Osteoblast (primary cell): ENCODE measurements around the gene COL18A1. TPM values are rescaled to one million over a fixed set of nuclear protein-coding genes. Genes with fewer than 3 reads are reported as not detected.

Source experiments
- DNase-seq: peaks from one replicate; pipeline ENCODE4 v3.0.0; 2011; ENCODE audit warnings: low spot score, mixed read lengths; ENCODE audit not compliant: insufficient read length; ENCODE audit errors: missing footprints
- H2AFZ ChIP-seq: 2 replicates; pipeline ENCODE4 v1.6.0; 2011; ENCODE audit warnings: mild to moderate bottlenecking, low read length
- H3K27ac ChIP-seq: 2 replicates; pipeline ENCODE4 v1.5.1; 2011; ENCODE audit warnings: mild to moderate bottlenecking, low read depth, low read length, moderate library complexity
- H3K27me3 ChIP-seq: 2 replicates; pipeline ENCODE4 v1.6.0; 2012; ENCODE audit warnings: mild to moderate bottlenecking, control low read depth, inconsistent platforms, low read length, moderate library complexity; ENCODE audit not compliant: insufficient read depth
- H3K36me3 ChIP-seq: 2 replicates; pipeline ENCODE4 v1.5.1; 2011; ENCODE audit warnings: mild to moderate bottlenecking, low read length, control low read depth, moderate library complexity; ENCODE audit not compliant: insufficient read depth
- H3K4me1 ChIP-seq: 2 replicates; pipeline ENCODE4 v1.5.1; 2011; ENCODE audit warnings: mild to moderate bottlenecking, low read length, control low read depth, moderate library complexity; ENCODE audit not compliant: insufficient read depth
- H3K4me2 ChIP-seq: 2 replicates; pipeline ENCODE4 v1.6.0; 2011; ENCODE audit warnings: mild to moderate bottlenecking, low read length; ENCODE audit not compliant: insufficient read depth
- H3K4me3 ChIP-seq: fragments of 200-600 bp; sonication (generic); 3 replicates; pipeline ENCODE4 v1.5.1; 2012; ENCODE audit warnings: mild to moderate bottlenecking, low read length, inconsistent platforms; ENCODE audit not compliant: insufficient read depth
- H3K79me2 ChIP-seq: 2 replicates; pipeline ENCODE4 v1.6.0; 2012; ENCODE audit warnings: mild to moderate bottlenecking, low read length, control low read depth, inconsistent platforms; ENCODE audit not compliant: insufficient read depth
- H3K9me3 ChIP-seq: 2 replicates; pipeline ENCODE4 v1.5.1; 2011; ENCODE audit warnings: low read depth, low read length, control low read depth
- H4K20me1 ChIP-seq: 2 replicates; pipeline ENCODE4 v1.6.0; 2012; ENCODE audit warnings: mild to moderate bottlenecking, low read length, control low read depth; ENCODE audit not compliant: insufficient read depth
- CTCF ChIP-seq: IDR thresholded peaks from 2 replicates; pipeline ENCODE4 v1.5.1; 2011; ENCODE audit warnings: mild to moderate bottlenecking, low read depth, low read length, moderate library complexity; ENCODE audit errors: extremely low read depth
- total RNA-seq: library from RNA; depleted of rRNA; stranded (reverse); fragments of >200 nt; gene quantifications from 2 replicates; pipeline ENCODE4 v1.2.3, GENCODE V29; 2012

Gene COL18A1
- total RNA-seq, 1 donor = 8.3 TPM

DNA sequence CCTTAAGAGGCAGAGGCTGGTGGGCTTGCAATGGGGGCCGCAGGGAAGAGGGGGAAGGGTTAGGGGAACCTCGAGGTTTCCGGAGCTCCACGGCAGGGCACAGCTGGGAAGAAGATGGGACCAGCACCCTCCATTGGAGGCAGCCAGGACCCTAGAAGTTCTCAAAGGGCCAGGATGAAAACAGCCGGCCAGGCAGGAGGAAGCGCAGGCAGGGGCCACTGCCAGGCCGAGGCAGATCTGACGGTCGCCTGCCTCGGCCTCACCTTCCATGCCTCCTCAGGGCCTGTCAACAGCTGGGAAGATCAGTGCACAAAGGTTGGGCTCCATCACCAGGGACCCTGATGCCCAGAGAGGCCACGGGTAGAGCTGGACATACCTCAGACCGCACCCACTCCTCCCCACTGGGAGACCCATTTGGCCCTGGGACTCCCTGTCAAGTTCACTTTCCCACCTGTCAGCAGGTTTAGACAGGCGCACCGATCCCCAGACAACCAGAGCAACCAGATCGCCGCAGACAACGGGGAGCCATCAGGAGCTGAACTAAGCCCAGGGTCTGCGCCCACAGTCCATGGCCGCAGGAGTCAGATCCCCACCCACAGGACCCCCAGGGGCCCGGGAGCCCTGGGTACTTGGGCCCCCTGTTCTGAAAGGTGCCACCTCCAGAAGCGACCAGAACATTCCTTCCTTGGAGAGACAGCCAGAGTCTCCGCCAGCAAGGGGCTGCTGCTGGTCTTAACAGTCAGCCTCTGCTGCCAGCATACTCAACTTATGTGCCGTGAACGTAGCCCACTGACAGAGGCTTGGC lies 135.0 kb downstream of the COL18A1 start:
- no peaks in the 10 kb centered on the region for H3K79me2 ChIP-seq
- H3K36me3 ChIP-seq = no peaks in the 10 kb centered on the region
- no peak overlapping the region for H3K4me3 ChIP-seq
- no peaks in the 10 kb centered on the region for H3K27me3 ChIP-seq
- H4K20me1 ChIP-seq = no peaks in the 10 kb centered on the region
- no peak overlapping the region for H3K27ac ChIP-seq
- no peak overlapping the region for H3K4me2 ChIP-seq
- no peak overlapping the region for H2AFZ ChIP-seq
- no peak for TF ChIP-seq CTCF
- no peaks in the 10 kb centered on the region for H3K9me3 ChIP-seq
- peak; percentile 89 for DNase-seq
- no peaks in the 10 kb centered on the region for H3K4me1 ChIP-seq

DNA sequence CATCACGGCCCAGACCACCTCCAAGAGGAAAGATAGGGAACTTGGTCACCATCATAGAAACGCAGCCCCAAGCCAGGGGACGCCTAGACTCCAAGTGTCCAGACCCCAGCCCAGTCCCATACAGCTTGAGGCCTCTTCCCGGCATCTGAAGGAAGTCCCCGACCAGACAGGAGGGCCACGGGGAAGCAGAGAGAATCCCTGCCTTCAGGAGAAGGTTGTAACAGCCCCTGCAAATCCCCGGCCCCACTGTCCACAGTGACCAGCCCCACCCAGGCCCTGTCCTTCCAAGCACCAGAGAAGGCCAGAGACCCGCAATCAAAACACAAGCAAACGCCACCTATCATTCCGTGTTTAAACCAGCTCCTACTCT lies 135.6 kb downstream of the COL18A1 start:
- Histone ChIP-seq H3K4me1 (no peaks in the 10 kb centered on the region), H3K4me3 (no peak overlapping the region), H3K4me2 (no peak overlapping the region), H3K27ac (no peak overlapping the region), H3K79me2 (no peaks in the 10 kb centered on the region), H4K20me1 (no peaks in the 10 kb centered on the region), H2AFZ (no peak overlapping the region), H3K9me3 (no peaks in the 10 kb centered on the region), H3K27me3 (no peaks in the 10 kb centered on the region), H3K36me3 (no peaks in the 10 kb centered on the region)
- no peak for DNase-seq
- no peak for TF ChIP-seq CTCF

DNA sequence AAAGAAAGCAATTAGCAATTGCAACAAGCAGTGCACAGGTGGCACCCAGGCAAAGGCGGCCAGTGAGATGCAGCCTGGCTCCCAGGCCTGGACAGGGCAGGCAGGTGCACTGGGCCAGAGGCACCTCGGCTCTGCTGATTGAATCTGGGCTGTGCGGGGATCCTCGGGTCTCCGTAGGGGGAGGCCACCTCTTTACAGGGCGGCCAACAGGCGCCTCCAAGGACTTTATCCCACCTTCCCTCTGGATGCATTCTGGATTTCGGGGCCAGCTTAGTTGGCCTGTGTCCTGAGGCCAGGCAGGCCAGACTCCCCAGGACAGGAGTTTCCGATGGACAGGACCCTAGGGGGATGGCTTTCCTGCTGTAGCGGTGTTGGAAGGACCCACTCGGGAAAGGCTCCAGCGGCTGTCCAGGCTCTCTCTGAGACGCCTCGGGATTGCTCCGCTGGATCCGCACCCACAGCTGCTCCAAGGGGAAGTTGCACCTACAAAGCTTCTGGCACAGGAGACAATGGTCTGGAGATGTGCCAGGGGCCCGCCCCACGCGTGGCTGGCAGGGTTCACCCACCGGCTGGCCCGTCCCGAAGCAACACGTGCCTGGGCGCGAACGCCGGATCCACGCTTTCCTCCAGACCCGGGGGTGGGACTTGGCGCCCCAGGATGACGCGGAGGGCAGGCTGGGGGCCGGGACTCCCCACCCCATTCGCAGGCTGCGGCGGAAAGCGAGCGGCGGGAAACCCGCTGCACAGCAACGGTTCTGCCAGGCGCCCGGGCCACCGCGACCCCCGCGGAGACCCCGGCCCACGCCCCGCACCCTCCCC lies 136.5 kb downstream of the COL18A1 start:
- Histone ChIP-seq H3K4me1 (no peaks in the 10 kb centered on the region), H3K9me3 (no peaks in the 10 kb centered on the region), H2AFZ (peak overlapping the region; percentile 26), H3K4me3 (peak overlapping the region; percentile 74), H4K20me1 (no peaks in the 10 kb centered on the region), H3K27me3 (no peaks in the 10 kb centered on the region), H3K79me2 (no peaks in the 10 kb centered on the region), H3K4me2 (peak overlapping the region; percentile 47), H3K27ac (no peak overlapping the region), H3K36me3 (no peaks in the 10 kb centered on the region)
- peak; percentile 100 for DNase-seq
- TF ChIP-seq CTCF = no peak

GRCh38 chr21:45542242-45542666 lies 137.3 kb downstream of the COL18A1 start, which contains the start of gene SLC19A1:
Gene SLC19A1 (minus strand): TSS chr21:45542440. CDS start chr21:45537959, 4,481 bp downstream.
- Histone ChIP-seq H4K20me1 (no peaks in the 10 kb centered on the region), H3K4me1 (no peaks in the 10 kb centered on the region), H3K27me3 (no peaks in the 10 kb centered on the region), H3K9me3 (no peaks in the 10 kb centered on the region), H3K4me2 (peak within 1 kb of the TSS; percentile 60), H3K36me3 (no peaks in the 10 kb centered on the region), H2AFZ (peak within 1 kb of the TSS; percentile 26), H3K79me2 (no peaks in the 10 kb centered on the region), H3K4me3 (peak within 1 kb of the TSS; percentile 74), H3K27ac (no peak within 1 kb of the TSS)
- peak; percentile 100 for DNase-seq
- no peak for TF ChIP-seq CTCF
